Body of pancreas (tissue), 4 donors: ENCODE results near the gene POLR3A. TPM values are rescaled to one million over a fixed set of nuclear protein-coding genes. Genes with fewer than 3 reads are reported as not detected.

ENCODE experiments used
- ATAC-seq: fragments of 150-250 bp; one replicate; pipeline ENCODE4 v1.9.1; 2016
- DNase-seq, 4 donors: peaks; one replicate each; pipeline ENCODE4 v3.0.0-alpha.2; 2019
- H3K27ac ChIP-seq, 4 donors: fragments of 200-600 bp; sonication (generic); 1 replicate in 3 of 4; 2 replicates in 1 of 4; pipeline versions ENCODE4 v1.5.1 to v1.6.1; 2016 to 2019; ENCODE audit warnings: mild to moderate bottlenecking in 1 of 4, mixed read lengths in 1 of 4, moderate library complexity in 1 of 4
- H3K27me3 ChIP-seq, 2 donors: fragments of 200-600 bp; sonication (generic); one replicate each; pipeline ENCODE4 v1.6.0; 2016; ENCODE audit warnings: mild to moderate bottlenecking in 1 of 2
- H3K36me3 ChIP-seq, 2 donors: fragments of 200-600 bp; sonication (generic); replicated peaks in 1 of 2; 2 replicates each; pipeline ENCODE4 v1.5.1; 2016; ENCODE audit warnings: low read depth in 2 of 2; ENCODE audit not compliant: insufficient read depth in 1 of 2
- H3K4me1 ChIP-seq: fragments of 200-600 bp; sonication (generic); one replicate; pipeline ENCODE4 v1.6.0; 2016
- H3K4me3 ChIP-seq, 2 donors: fragments of 200-600 bp; sonication (generic); 1 replicate in 1 of 2; 2 replicates in 1 of 2; pipeline ENCODE4 v1.5.1; 2016 to 2019
- H3K9me3 ChIP-seq, 3 donors: fragments of 200-600 bp; sonication (generic); 1 replicate in 2 of 3; 2 replicates in 1 of 3; pipeline ENCODE4 v1.5.1; 2016
- CTCF ChIP-seq, 7 experiments: fragments of 450-650 bp in 4 of 7; fragments of 200-600 bp in 3 of 7; sonication (generic) in 3 of 7; IDR thresholded peaks; one replicate each; pipeline ENCODE4 v1.5.1; 2016 to 2019; ENCODE audit warnings: antibody characterized with exemption in 7 of 7
- POLR2A ChIP-seq, 3 donors: fragments of 450-650 bp; IDR thresholded peaks; one replicate each; pipeline ENCODE4 v1.6.1; 2016; ENCODE audit warnings: antibody characterized with exemption in 3 of 3, mild to moderate bottlenecking in 2 of 3
- WGBS, 2 donors: methylation state at CpG; one replicate each; pipeline ENCODE4 v1.1.5; 2017; 5-methylcytosine and 5-hydroxymethylcytosine counted together
- intact Hi-C: fragments of 100-400 bp; cut with DNase I; formaldehyde crosslinking; loops from one replicate; pipeline ENCODE4 v1.15.1; 2023
- total RNA-seq, 2 donors: library from RNA; depleted of rRNA; stranded (reverse); fragments of >200 nt; gene quantifications; one replicate each; pipeline ENCODE4 v1.1.0, GENCODE V29; 2016

POLR3A gene
- total RNA-seq, 2 donors from 2014 or later: 7.9 to 10.4 TPM

GRCh38 chr10:77987671-77988255, 41.6 kb downstream of the POLR3A start:
- H3K4me1 ChIP-seq: peaks cover 10% of the 10 kb centered on the region
- no peak for DNase-seq
- H3K27me3 ChIP-seq: no peaks in the 10 kb centered on the region
- TF ChIP-seq CTCF (IDR thresholded peaks at IDR 0.05) (no peak), POLR2A (IDR thresholded peaks at IDR 0.05) (no peak)
- H3K9me3 ChIP-seq: no peaks in the 10 kb centered on the region
- no peak overlapping the region for H3K4me3 ChIP-seq
- ATAC-seq: no peak
- intact Hi-C loops: loop anchor here (10.0 kb wide), 1 partner anchor 143 kb away; no protein-coding TSS in a partner anchor
- 89 to 93% methylated on average over 7 of the region's 7 CpGs for WGBS, 2 donors
- peaks cover 11 to 45% of the 10 kb centered on the region in 2 donors for H3K36me3 ChIP-seq
- no peak overlapping the region for H3K27ac ChIP-seq

GRCh38 chr10:77984986-77985385, 44.3 kb downstream of the POLR3A start:
- intact Hi-C loops: loop anchor here (10.0 kb wide), 1 partner anchor 140 kb away; no protein-coding TSS in a partner anchor
- TF ChIP-seq POLR2A (IDR thresholded peaks at IDR 0.05) (no peak), CTCF (IDR thresholded peaks at IDR 0.05) (no peak)
- no peaks in the 10 kb centered on the region for H3K27me3 ChIP-seq
- H3K4me3 ChIP-seq: no peak overlapping the region
- no peak for ATAC-seq
- no peak overlapping the region for H3K27ac ChIP-seq
- H3K4me1 ChIP-seq: peaks cover 10% of the 10 kb centered on the region
- H3K36me3 ChIP-seq: peaks cover 18 to 56% of the 10 kb centered on the region in 2 donors
- no peaks in the 10 kb centered on the region for H3K9me3 ChIP-seq
- no peak for DNase-seq
- WGBS, 2 donors: 61 to 82% methylated on average over 4 of the region's 4 CpGs

- no peak for TF ChIP-seq POLR2A (IDR thresholded peaks at IDR 0.05)
- TF ChIP-seq CTCF (IDR thresholded peaks at IDR 0.05): no peak
- Histone ChIP-seq H3K27ac (no peak overlapping the region), H3K4me3 (no peak overlapping the region), H3K36me3 (peaks cover 18 to 65% of the 10 kb centered on the region in 2 donors), H3K9me3 (no peaks in the 10 kb centered on the region), H3K4me1 (peaks cover under 1% of the 10 kb centered on the region), H3K27me3 (no peaks in the 10 kb centered on the region)
- no peak for DNase-seq
- whole genome bisulfite sequencing, 2 donors: 80 to 88% methylated on average over 16 of the region's 16 CpGs
- intact Hi-C loops: loop anchor here (10.0 kb wide), 1 partner anchor 139 kb away; no protein-coding TSS in a partner anchor
- no peak for ATAC-seq
Measured at GRCh38 chr10:77983384-77984341, 45.7 kb downstream of the POLR3A start.

- Histone ChIP-seq H3K27ac (no peak overlapping the region), H3K4me3 (no peak overlapping the region), H3K9me3 (no peaks in the 10 kb centered on the region), H3K27me3 (no peaks in the 10 kb centered on the region), H3K36me3 (peaks cover 18 to 60% of the 10 kb centered on the region in 2 donors), H3K4me1 (no peaks in the 10 kb centered on the region)
- intact Hi-C loops: loop anchor here (10.0 kb wide), 1 partner anchor 136 kb away; no protein-coding TSS in a partner anchor
- WGBS, 2 donors: 94% methylated on average over 13 of the region's 13 CpGs
- DNase-seq: no peak
- ATAC-seq: no peak
- TF ChIP-seq POLR2A (IDR thresholded peaks at IDR 0.05) (no peak), CTCF (IDR thresholded peaks at IDR 0.05) (no peak)
Measured at GRCh38 chr10:77981281-77981680, 48.0 kb downstream of the POLR3A start.
